ENCODE measurements around the gene VARS2.

DNA sequence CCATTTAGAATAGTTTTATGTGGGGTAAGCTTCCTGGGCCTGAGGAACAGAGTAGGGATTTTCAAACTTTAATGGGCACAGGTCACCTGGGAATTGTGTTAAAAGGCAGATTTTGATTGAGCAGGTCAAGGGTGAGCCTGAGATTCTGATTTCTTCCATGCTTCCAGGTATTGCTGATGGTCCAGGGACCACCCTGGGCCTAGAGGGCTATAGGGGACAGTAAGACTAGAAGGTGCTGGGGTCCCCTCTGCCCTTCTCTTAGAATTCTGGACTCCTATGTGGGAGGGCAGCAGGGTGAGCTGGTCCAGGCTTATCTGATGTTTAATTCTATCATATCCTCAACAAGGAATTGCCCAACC lies 27.2 kb upstream of the VARS2 start:
- TF ChIP-seq EZH2phosphoT487 (IDR thresholded peaks at IDR 0.05; ENCODE audit: low read length): no peak
- TF ChIP-seq, protein P1, sequence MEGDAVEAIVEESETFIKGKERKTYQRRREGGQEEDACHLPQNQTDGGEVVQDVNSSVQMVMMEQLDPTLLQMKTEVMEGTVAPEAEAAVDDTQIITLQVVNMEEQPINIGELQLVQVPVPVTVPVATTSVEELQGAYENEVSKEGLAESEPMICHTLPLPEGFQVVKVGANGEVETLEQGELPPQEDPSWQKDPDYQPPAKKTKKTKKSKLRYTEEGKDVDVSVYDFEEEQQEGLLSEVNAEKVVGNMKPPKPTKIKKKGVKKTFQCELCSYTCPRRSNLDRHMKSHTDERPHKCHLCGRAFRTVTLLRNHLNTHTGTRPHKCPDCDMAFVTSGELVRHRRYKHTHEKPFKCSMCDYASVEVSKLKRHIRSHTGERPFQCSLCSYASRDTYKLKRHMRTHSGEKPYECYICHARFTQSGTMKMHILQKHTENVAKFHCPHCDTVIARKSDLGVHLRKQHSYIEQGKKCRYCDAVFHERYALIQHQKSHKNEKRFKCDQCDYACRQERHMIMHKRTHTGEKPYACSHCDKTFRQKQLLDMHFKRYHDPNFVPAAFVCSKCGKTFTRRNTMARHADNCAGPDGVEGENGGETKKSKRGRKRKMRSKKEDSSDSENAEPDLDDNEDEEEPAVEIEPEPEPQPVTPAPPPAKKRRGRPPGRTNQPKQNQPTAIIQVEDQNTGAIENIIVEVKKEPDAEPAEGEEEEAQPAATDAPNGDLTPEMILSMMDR (IDR thresholded peaks at IDR 0.05; ENCODE audit: low read length): no peak

Data from MM.1S (cell line).